Right lobe of liver (tissue), 4 donors: ENCODE data around the gene LRRFIP2.
"Not testable (repeated sequence)": the region's sequence is repeated elsewhere in the genome, so short reads cannot be mapped to it uniquely, and the experiment has no call there.

Experiments used
- CTCF ChIP-seq, 4 donors: fragments of 200-600 bp in 3 of 4; fragments of 450-650 bp in 1 of 4; IDR thresholded peaks; one replicate each; pipeline versions ENCODE4 v1.5.1 to v1.8.0; 2016 to 2022; ENCODE audit warnings: antibody characterized with exemption in 4 of 4, mild to moderate bottlenecking in 2 of 4
- POLR2A ChIP-seq: fragments of 450-650 bp; IDR thresholded peaks from one replicate; pipeline ENCODE4 v1.6.1; 2017; ENCODE audit warnings: antibody characterized with exemption, mild to moderate bottlenecking
- donor health status: DM: no; HTN: no; CAD: no.
- donor health status: DM: no; HTN: no; CAD: no.
- donor health status: DM: no; HTN: yes; CAD: no.

GRCh38 chr3:37146927-37147326 is 27.5 kb downstream of the LRRFIP2 start:
- not testable (repeated sequence) for TF ChIP-seq CTCF (IDR thresholded peaks at IDR 0.05); POLR2A
